OCI-LY7 (cell line): Measurements from ENCODE around the gene SMIM29.

Source experiments
- EZH2phosphoT487 ChIP-seq: fragments of 200-600 bp; sonication (generic); IDR thresholded peaks from 2 replicates; pipeline ENCODE4 v1.6.1; 2018; ENCODE audit warnings: low read depth, borderline replicate concordance, mild to moderate bottlenecking, mixed run types, antibody characterized with exemption, low read length, moderate library complexity, mixed read lengths
- TF ChIP-seq, protein P1 (sequence below): fragments of 200-600 bp; sonication (generic); conservative IDR thresholded peaks from 2 replicates; pipeline ENCODE4 v1.5.1; 2014; ENCODE audit warnings: mild to moderate bottlenecking, antibody characterized with exemption, low read length, moderate library complexity, mixed read lengths

DNA sequence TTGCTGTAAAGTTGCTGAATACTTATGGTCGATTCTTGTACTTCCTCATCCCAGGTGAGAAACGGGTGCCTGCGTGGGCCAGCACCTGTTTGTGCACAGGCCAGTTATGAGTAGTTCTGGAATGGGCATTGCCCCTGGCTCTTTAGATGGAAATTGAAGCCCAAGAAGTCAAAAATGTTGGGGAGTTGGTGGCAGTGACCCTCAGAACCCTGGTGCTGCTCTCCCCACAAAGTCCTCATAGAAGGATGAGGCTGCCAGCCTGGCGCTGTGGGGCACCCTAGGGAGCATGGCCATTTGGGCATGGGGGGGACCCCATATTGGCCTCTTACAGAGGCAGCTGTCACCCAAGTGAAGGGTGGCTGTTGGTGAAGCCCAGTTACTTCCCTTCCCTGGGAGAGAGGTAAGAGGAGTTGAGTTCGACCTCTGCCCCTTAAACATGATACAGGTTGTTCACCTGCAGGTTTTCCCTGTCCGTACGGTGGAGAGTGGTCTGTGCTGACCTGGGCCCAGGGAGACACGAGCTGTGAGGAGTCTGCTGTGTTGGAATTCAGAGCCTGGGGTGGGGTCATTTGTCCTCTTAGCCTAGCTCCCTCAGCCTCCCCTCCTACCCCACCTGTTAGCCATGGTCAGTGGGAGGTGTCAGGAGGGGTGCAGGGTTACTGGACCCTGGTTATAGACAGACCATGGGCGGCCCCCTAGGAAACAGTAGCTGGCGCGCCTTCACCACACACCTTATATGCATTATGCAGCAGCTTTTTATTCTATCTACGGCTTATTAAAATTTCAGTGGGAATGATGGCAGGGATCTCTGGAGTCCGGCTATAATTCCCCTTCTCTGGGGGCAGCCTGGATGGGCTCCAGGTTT, 7.2 kb downstream of the SMIM29 start:
- TF ChIP-seq, protein P1, sequence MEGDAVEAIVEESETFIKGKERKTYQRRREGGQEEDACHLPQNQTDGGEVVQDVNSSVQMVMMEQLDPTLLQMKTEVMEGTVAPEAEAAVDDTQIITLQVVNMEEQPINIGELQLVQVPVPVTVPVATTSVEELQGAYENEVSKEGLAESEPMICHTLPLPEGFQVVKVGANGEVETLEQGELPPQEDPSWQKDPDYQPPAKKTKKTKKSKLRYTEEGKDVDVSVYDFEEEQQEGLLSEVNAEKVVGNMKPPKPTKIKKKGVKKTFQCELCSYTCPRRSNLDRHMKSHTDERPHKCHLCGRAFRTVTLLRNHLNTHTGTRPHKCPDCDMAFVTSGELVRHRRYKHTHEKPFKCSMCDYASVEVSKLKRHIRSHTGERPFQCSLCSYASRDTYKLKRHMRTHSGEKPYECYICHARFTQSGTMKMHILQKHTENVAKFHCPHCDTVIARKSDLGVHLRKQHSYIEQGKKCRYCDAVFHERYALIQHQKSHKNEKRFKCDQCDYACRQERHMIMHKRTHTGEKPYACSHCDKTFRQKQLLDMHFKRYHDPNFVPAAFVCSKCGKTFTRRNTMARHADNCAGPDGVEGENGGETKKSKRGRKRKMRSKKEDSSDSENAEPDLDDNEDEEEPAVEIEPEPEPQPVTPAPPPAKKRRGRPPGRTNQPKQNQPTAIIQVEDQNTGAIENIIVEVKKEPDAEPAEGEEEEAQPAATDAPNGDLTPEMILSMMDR: no peak
- no peak for TF ChIP-seq EZH2phosphoT487
